Germinal center (tissue), 1 donor: ENCODE measurements around the gene BCAR3.
"Not testable (repeated sequence)": the region's sequence is repeated elsewhere in the genome, so short reads cannot be mapped to it uniquely, and the experiment has no call there.

ENCODE experiments used
- DNase-seq: peaks from one replicate; pipeline ENCODE4 v3.0.0; 2012; ENCODE audit warnings: mixed read lengths, low spot score

Gene BCAR3

GRCh38 chr1:93668121-93668520 lies 13.5 kb downstream of the BCAR3 start:
- DNase-seq, result no peak

- no peak for DNase-seq
These were observed 14.0 kb downstream of the BCAR3 start for GRCh38 chr1:93667642-93668041.

- DNase-seq, result no peak
These were observed 14.8 kb downstream of the BCAR3 start for GRCh38 chr1:93666613-93667384.

GRCh38 chr1:93665015-93665414 lies 16.6 kb downstream of the BCAR3 start:
- no peak for DNase-seq

- no peak for DNase-seq
These were observed 18.4 kb downstream of the BCAR3 start for GRCh38 chr1:93663208-93663614.

GRCh38 chr1:93662481-93663207 lies 19.0 kb downstream of the BCAR3 start:
- no peak for DNase-seq

GRCh38 chr1:93661829-93662474 lies 19.7 kb downstream of the BCAR3 start:
- DNase-seq, result no peak

- not testable (repeated sequence) for DNase-seq
These were observed 20.3 kb downstream of the BCAR3 start for GRCh38 chr1:93661341-93661740.

- DNase-seq, result no peak
These were observed 21.7 kb downstream of the BCAR3 start for GRCh38 chr1:93659822-93660503.

- DNase-seq, result no peak
These were observed 23.4 kb downstream of the BCAR3 start for GRCh38 chr1:93658188-93658587.

- no peak for DNase-seq
These were observed 25.1 kb downstream of the BCAR3 start for GRCh38 chr1:93656491-93656890.

GRCh38 chr1:93653656-93654055 lies 28.0 kb downstream of the BCAR3 start:
- no peak for DNase-seq

- no peak for DNase-seq
These were observed 29.2 kb downstream of the BCAR3 start for GRCh38 chr1:93652323-93652949.

- no peak for DNase-seq
These were observed 29.9 kb downstream of the BCAR3 start for GRCh38 chr1:93651695-93652094.

- not testable (repeated sequence) for DNase-seq
These were observed 31.5 kb downstream of the BCAR3 start for GRCh38 chr1:93650159-93650558.

- DNase-seq, result no peak
These were observed 32.4 kb downstream of the BCAR3 start for GRCh38 chr1:93649231-93649630.

GRCh38 chr1:93648656-93649055 lies 33.0 kb downstream of the BCAR3 start:
- DNase-seq, result no peak

GRCh38 chr1:93641527-93641926 lies 40.1 kb downstream of the BCAR3 start:
- no peak for DNase-seq

GRCh38 chr1:93640656-93641440 lies 40.8 kb downstream of the BCAR3 start:
- DNase-seq, result no peak

- no peak for DNase-seq
These were observed 42.7 kb downstream of the BCAR3 start for GRCh38 chr1:93638981-93639380.

GRCh38 chr1:93638307-93638847 lies 43.3 kb downstream of the BCAR3 start:
- no peak for DNase-seq
